Measurements from ENCODE around the gene HPGDS.

Gene HPGDS

DNA sequence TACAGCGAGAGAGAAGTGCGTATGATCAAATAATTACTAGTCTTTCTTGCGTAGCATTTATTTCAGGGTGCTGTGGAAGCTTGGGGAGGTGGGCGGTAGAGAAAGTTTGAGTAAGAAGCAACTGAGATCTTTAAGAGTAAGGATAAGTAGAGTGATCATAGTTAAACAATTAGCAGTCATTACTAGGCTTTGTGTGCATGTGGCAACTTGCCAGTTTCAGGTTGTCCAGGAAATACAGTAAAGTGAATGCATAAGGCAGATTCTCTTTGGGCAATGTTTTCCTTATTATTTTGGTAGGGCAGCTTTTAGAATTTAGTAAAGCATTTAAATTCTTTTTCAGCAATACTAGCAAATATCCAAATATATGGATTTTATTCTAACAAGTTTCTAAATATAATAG, 57.0 kb downstream of the HPGDS start:
- Histone ChIP-seq H3K27ac (no peak overlapping the region), H3K4me1 (peaks cover 0 to 5% (median 0%) of the 10 kb centered on the region in 10 experiments; a peak in 1 of 20 replicates), H3K36me3 (peaks cover 87 to 100% (median 94%) of the 10 kb centered on the region in 11 experiments), H3K4me3 (no peak overlapping the region), H4K20me1 (0 out of 22 replicates have a peak, but pooled peaks cover 0 to 7% (median 0%) of the 10 kb centered on the region in 11 experiments), H3K4me2 (no peak overlapping the region), H3K9me3 (replicated peaks in 1 of 11) (no peaks in the 10 kb centered on the region), H3K27me3 (no peaks in the 10 kb centered on the region), H3K9ac (no peak overlapping the region)
- no peak for TF ChIP-seq Cebpa-rat (IDR thresholded peaks at IDR 0.05)

DNA sequence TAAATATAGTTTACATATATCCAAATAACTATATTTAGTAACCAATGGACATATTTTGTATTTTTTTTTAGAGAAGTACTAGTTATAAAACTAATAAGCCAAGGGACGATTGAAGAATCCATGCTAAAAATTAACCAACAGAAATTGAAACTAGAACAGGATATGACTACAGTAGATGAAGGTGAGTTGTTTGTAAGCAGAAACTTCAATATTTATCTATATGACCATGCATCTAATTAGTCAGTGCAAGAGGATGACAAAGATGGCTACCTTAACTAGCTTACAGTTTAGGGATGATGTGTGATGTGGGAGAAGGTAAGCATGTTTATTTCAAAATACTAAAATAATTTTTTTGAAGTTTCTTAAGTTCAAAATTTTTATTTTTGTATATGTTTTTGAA, 57.7 kb downstream of the HPGDS start:
- Histone ChIP-seq H3K4me3 (no peak overlapping the region), H3K4me1 (peaks cover 0 to 1% (median 0%) of the 10 kb centered on the region in 10 experiments; a peak in 1 of 20 replicates), H3K36me3 (peaks cover 87 to 99% (median 95%) of the 10 kb centered on the region in 11 experiments), H3K4me2 (no peak overlapping the region), H4K20me1 (0 out of 22 replicates have a peak, but pooled peaks cover 0 to 2% (median 0%) of the 10 kb centered on the region in 11 experiments), H3K9me3 (replicated peaks in 1 of 11) (no peaks in the 10 kb centered on the region), H3K27ac (no peak overlapping the region), H3K9ac (no peak overlapping the region), H3K27me3 (no peaks in the 10 kb centered on the region)
- TF ChIP-seq Cebpa-rat (IDR thresholded peaks at IDR 0.05), result no peak

DNA sequence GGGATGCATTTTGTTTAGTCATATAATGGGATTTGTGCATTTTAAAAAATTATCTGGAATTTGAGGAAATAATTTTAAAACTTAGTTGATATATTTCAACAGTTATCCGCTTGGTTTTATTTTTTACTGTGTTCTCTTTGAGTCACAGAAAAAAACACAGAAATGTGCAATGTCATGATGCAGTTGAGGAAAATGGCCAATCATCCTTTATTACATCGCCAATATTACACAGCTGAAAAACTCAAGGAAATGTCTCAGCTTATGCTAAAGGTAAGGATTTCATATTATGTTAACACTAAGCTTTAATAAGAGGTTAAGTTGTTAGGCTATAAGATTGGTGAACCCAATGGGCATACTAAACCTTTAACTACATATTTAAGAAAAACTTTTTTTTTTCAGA, 63.9 kb downstream of the HPGDS start:
- Histone ChIP-seq H3K9me3 (replicated peaks in 1 of 11) (no peaks in the 10 kb centered on the region), H3K27me3 (no peaks in the 10 kb centered on the region), H3K4me2 (no peak overlapping the region), H3K36me3 (peaks cover 86 to 99% (median 93%) of the 10 kb centered on the region in 11 experiments), H3K4me3 (no peak overlapping the region), H4K20me1 (no peaks in the 10 kb centered on the region), H3K27ac (no peak overlapping the region), H3K9ac (no peak overlapping the region), H3K4me1 (no peaks in the 10 kb centered on the region)
- TF ChIP-seq Cebpa-rat (IDR thresholded peaks at IDR 0.05), result no peak

GRCh38 chr4:94277534-94277933, 65.1 kb downstream of the HPGDS start:
- peaks cover 82 to 99% (median 92%) of the 10 kb centered on the region in 11 experiments for H3K36me3 ChIP-seq
- no peaks in the 10 kb centered on the region for H3K4me1 ChIP-seq
- H3K27me3 ChIP-seq, result no peaks in the 10 kb centered on the region
- H3K9ac ChIP-seq, result no peak overlapping the region
- H3K4me2 ChIP-seq, result no peak overlapping the region
- TF ChIP-seq Cebpa-rat (IDR thresholded peaks at IDR 0.05), result no peak
- H3K9me3 ChIP-seq (replicated peaks in 1 of 11), result no peaks in the 10 kb centered on the region
- H3K27ac ChIP-seq, result no peak overlapping the region
- H4K20me1 ChIP-seq, result peaks cover 0 to 6% (median 0%) of the 10 kb centered on the region in 11 experiments; a peak in 1 of 22 replicates
- H3K4me3 ChIP-seq, result no peak overlapping the region

DNA sequence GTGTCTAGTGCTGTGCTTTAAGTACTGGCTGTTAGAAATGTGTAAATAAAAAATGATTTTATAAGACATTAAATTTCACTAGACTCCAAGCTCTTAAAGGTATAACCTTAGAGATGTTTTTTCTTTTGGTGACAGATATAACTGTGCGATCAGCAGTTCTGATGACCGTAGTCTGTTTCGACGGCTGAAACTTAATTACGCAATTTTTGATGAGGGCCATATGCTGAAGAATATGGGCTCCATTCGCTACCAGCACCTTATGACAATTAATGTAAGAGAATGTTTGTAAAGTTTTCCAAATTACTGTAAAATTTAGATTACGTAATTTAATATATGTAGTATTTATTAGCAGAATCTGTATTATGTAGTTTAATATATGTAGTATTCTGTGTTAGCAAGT, 66.4 kb downstream of the HPGDS start:
- Histone ChIP-seq H3K9ac (no peak overlapping the region), H3K27ac (no peak overlapping the region)
- peak in 4 of 11 experiments; percentile 11 to 68 (median 41); a peak in 4 of 22 replicates for TF ChIP-seq Cebpa-rat (IDR thresholded peaks at IDR 0.05)

DNA sequence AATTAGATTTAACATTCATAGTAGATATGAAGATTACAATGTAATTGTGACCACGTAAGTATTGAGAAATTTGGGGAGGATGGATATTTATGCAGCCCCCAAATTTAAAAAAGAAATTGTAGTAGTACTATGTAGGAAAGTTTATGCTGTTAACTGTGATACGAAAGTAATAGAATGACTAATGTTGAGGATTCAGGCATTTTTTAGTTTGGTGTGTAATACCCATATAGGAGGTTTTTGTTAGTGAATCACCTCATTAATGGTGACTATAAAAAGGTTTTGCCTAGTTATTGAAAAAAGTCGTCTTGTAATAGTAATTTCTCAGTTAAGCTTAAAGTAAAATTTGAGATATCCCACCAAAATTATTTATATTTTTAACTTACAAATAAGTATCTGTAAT, 67.7 kb downstream of the HPGDS start:
- H3K36me3 ChIP-seq, result peaks cover 63 to 99% (median 91%) of the 10 kb centered on the region in 11 experiments
- H3K9ac ChIP-seq, result no peak overlapping the region
- H3K27ac ChIP-seq, result no peak overlapping the region
- H3K27me3 ChIP-seq, result no peaks in the 10 kb centered on the region
- no peak for TF ChIP-seq Cebpa-rat (IDR thresholded peaks at IDR 0.05)
- no peaks in the 10 kb centered on the region for H3K9me3 ChIP-seq (replicated peaks in 1 of 11)
- no peaks in the 10 kb centered on the region for H3K4me1 ChIP-seq
- H3K4me2 ChIP-seq, result no peak overlapping the region
- H3K4me3 ChIP-seq, result no peak overlapping the region
- H4K20me1 ChIP-seq, result peaks cover 0 to 6% (median 0%) of the 10 kb centered on the region in 11 experiments; a peak in 1 of 22 replicates

More for the DNA sequence above, 66.4 kb downstream of the HPGDS start:
- H4K20me1 ChIP-seq, result peaks cover 0 to 6% (median 0%) of the 10 kb centered on the region in 11 experiments; a peak in 1 of 22 replicates
- no peak overlapping the region for H3K4me2 ChIP-seq
- H3K27me3 ChIP-seq, result no peaks in the 10 kb centered on the region
- H3K4me1 ChIP-seq, result no peaks in the 10 kb centered on the region
- peaks cover 72 to 99% (median 94%) of the 10 kb centered on the region in 11 experiments for H3K36me3 ChIP-seq
- H3K4me3 ChIP-seq, result no peak overlapping the region
- no peaks in the 10 kb centered on the region for H3K9me3 ChIP-seq (replicated peaks in 1 of 11)

DNA sequence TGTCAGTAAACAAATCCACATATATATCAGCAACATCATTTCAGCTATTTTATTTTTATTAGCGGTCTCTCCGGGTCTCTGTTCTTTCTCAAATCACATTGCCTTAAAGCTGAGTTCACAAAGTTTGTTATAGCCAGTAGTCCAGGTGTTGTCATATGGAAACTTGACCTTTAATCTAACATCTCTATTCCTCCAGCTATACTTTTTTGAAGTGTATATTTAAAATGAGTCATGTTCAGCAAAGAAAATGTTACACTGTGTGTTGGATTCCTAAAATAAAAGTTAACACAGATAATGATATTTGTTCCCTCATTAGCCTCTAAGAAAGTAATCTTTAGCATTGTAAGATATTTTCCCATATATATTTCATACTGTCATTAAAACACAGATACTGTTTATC, 71.4 kb downstream of the HPGDS start:
- H3K36me3 ChIP-seq, result peaks cover 44 to 99% (median 79%) of the 10 kb centered on the region in 11 experiments
- no peaks in the 10 kb centered on the region for H3K27me3 ChIP-seq
- H3K4me2 ChIP-seq, result no peak overlapping the region
- no peaks in the 10 kb centered on the region for H3K9me3 ChIP-seq (replicated peaks in 1 of 11)
- no peaks in the 10 kb centered on the region for H3K4me1 ChIP-seq
- H4K20me1 ChIP-seq, result peaks cover 0 to 6% (median 0%) of the 10 kb centered on the region in 11 experiments; a peak in 2 of 22 replicates
- H3K4me3 ChIP-seq, result no peak overlapping the region
- H3K27ac ChIP-seq, result no peak overlapping the region
- H3K9ac ChIP-seq, result no peak overlapping the region
- no peak for TF ChIP-seq Cebpa-rat (IDR thresholded peaks at IDR 0.05)

DNA sequence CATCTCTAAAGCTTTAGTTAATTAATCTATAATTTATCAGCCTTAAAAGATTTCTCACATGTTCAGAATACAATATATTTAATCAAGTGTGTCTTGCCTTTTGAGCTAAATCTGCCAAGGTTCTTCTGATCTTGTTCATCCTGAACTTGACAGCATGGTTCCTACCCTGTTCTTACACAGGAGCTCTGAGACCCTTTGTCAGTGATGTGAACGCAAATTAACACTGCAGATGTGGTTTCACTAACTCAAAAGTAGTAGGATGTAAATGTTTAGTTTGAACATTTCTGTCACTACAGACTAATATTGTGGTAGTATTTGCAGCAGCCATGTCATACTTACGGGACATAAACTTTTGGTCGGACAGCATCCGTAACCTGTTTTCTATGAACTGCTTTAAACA, 75.6 kb downstream of the HPGDS start:
- Histone ChIP-seq H3K36me3 (peaks cover 39 to 99% (median 64%) of the 10 kb centered on the region in 11 experiments), H3K4me2 (no peak overlapping the region), H3K27ac (no peak overlapping the region), H3K4me3 (no peak overlapping the region), H3K9ac (no peak overlapping the region), H3K4me1 (0 out of 20 replicates have a peak, but pooled peaks cover 0 to 7% (median 0%) of the 10 kb centered on the region in 10 experiments), H4K20me1 (peaks cover 0 to 8% (median 0%) of the 10 kb centered on the region in 11 experiments; a peak in 1 of 22 replicates), H3K27me3 (no peaks in the 10 kb centered on the region), H3K9me3 (replicated peaks in 1 of 11) (no peaks in the 10 kb centered on the region)
- TF ChIP-seq Cebpa-rat (IDR thresholded peaks at IDR 0.05), result no peak

DNA sequence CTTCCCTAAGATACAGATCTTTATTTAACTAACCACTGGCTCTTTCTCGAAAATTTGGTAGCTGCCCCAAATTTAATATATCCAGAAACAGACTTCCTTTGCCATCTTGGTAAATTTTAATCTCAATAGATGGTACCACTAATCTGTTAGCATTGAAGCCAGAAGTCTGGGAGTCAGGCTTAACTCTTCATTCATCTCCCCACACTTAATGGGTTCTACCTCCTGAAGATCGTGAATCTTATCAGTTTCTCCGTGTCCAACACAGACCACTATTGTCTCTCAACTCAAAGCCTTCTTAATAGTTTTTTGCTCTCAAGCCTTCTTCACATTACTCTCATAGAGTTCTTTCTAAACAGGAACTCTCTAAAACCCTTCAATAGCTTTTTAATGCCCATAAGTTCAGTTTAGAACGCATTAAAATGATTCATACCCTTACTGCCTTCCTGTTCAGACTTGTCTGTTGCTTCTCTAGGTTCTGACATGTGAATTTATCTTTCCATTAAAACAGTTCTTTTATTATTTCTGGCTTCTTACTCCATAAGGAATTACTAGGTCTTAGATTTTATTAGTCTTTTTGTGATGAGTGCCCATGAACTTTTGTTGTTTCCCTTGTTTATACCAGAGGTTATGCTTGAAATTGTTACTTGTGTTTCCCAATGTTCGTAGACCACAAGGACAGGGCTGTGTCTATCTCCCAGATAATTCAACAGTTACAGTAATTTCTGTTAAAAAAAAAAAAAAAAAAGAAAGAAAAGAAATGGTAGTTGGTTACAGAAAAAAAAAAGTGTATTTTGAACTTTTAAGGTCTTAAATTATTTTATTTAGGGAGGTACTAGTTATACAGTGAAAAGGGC, 80.2 kb downstream of the HPGDS start:
- Histone ChIP-seq H4K20me1 (peaks cover 0 to 8% (median 0%) of the 10 kb centered on the region in 11 experiments; a peak in 2 of 22 replicates), H3K36me3 (peaks cover 44 to 98% (median 60%) of the 10 kb centered on the region in 11 experiments), H3K27ac (no peak overlapping the region), H3K4me3 (no peak overlapping the region), H3K9ac (no peak overlapping the region), H3K9me3 (replicated peaks in 1 of 11) (no peaks in the 10 kb centered on the region), H3K27me3 (no peaks in the 10 kb centered on the region), H3K4me2 (no peak overlapping the region), H3K4me1 (0 out of 20 replicates have a peak, but pooled peaks cover 0 to 7% (median 0%) of the 10 kb centered on the region in 10 experiments)
- TF ChIP-seq Cebpa-rat (IDR thresholded peaks at IDR 0.05), result no peak

Measured in BLaER1 treated with 17β-estradiol and CSF1 and Interleukin-3, amounts not matched to agents 10 nM and 100 nM (cell line).